Measurements from ENCODE around the gene MFAP1. TPM values are rescaled to one million over a fixed set of nuclear protein-coding genes. Genes with fewer than 3 reads are reported as not detected.
"Not testable (repeated sequence)": the region's sequence is repeated elsewhere in the genome, so short reads cannot be mapped to it uniquely, and the experiment has no call there.

MFAP1 gene
- total RNA-seq, 4 donors from 2014 or later = 9.6 to 15.7 (median 11.9) TPM

GRCh38 chr15:43851251-43851650 lies 26.8 kb upstream of the MFAP1 start:
- no peak overlapping the region for H3K27ac ChIP-seq
- H3K27me3 ChIP-seq = no peaks in the 10 kb centered on the region
- H3K4me1 ChIP-seq = no peaks in the 10 kb centered on the region
- H3K36me3 ChIP-seq = peaks cover 0 to 50% (median 0%) of the 10 kb centered on the region in 3 donors
- H3K9me3 ChIP-seq = no peaks in the 10 kb centered on the region
- 97 to 98% methylated on average over 3 of the region's 3 CpGs for WGBS, 2 donors
- no peak for TF ChIP-seq EP300 (IDR thresholded peaks at IDR 0.05)
- TF ChIP-seq POLR2A (IDR thresholded peaks at IDR 0.05) = no peak
- TF ChIP-seq CTCF (IDR thresholded peaks at IDR 0.05) = no peak
- H3K4me3 ChIP-seq = no peak overlapping the region
- DNase-seq (ENCODE audit: low spot score in 2 of 2) = no peak

GRCh38 chr15:43845421-43845820 lies 20.9 kb upstream of the MFAP1 start:
- Histone ChIP-seq H3K36me3 (peaks cover 0 to 47% (median 0%) of the 10 kb centered on the region in 3 donors), H3K4me1 (no peaks in the 10 kb centered on the region), H3K9me3 (no peaks in the 10 kb centered on the region), H3K4me3 (no peak overlapping the region), H3K27ac (no peak overlapping the region), H3K27me3 (no peaks in the 10 kb centered on the region)
- TF ChIP-seq CTCF (IDR thresholded peaks at IDR 0.05) (no peak), EP300 (IDR thresholded peaks at IDR 0.05) (no peak), POLR2A (IDR thresholded peaks at IDR 0.05) (no peak)
- DNase-seq (ENCODE audit: low spot score in 2 of 2) = no peak

- not testable (repeated sequence) for DNase-seq (ENCODE audit: low spot score in 2 of 2); H3K27me3 ChIP-seq; H3K4me1 ChIP-seq; H3K9me3 ChIP-seq; H3K27ac ChIP-seq; H3K4me3 ChIP-seq
- WGBS, 2 donors = 89 to 90% methylated on average over 6 of the region's 6 CpGs
- H3K36me3 ChIP-seq = peaks cover 0 to 29% (median 0%) of the 10 kb centered on the region in 3 donors
Measured at GRCh38 chr15:43832485-43832884, 8.0 kb upstream of the MFAP1 start.

GRCh38 chr15:43831519-43832052 lies 7.1 kb upstream of the MFAP1 start:
- H3K27ac ChIP-seq = not testable (repeated sequence)
- 93 to 94% methylated on average over 14 of the region's 14 CpGs for WGBS, 2 donors

GRCh38 chr15:43830691-43831275 lies 6.3 kb upstream of the MFAP1 start:
- H3K9me3 ChIP-seq; H3K27me3 ChIP-seq; H3K27ac ChIP-seq; DNase-seq (ENCODE audit: low spot score in 2 of 2); H3K4me3 ChIP-seq: not testable (repeated sequence)
- Histone ChIP-seq H3K4me1 (peaks cover 0 to 21% (median 13%) of the 10 kb centered on the region in 4 donors), H3K36me3 (peaks cover 0 to 19% (median 0%) of the 10 kb centered on the region in 3 donors)
- 90 to 96% methylated on average over 9 of the region's 9 CpGs for WGBS, 2 donors

More at GRCh38 chr15:43831519-43832052, 7.1 kb upstream of the MFAP1 start:
- not testable (repeated sequence) for H3K27me3 ChIP-seq; H3K9me3 ChIP-seq; H3K4me3 ChIP-seq; DNase-seq (ENCODE audit: low spot score in 2 of 2)
- peaks cover 0 to 27% (median 0%) of the 10 kb centered on the region in 3 donors for H3K36me3 ChIP-seq
- H3K4me1 ChIP-seq = peaks cover 0 to 15% (median 9%) of the 10 kb centered on the region in 4 donors

GRCh38 chr15:43829951-43830540 lies 5.6 kb upstream of the MFAP1 start:
- peaks cover 0 to 12% (median 0%) of the 10 kb centered on the region in 3 donors for H3K36me3 ChIP-seq
- H3K4me1 ChIP-seq = peaks cover 0 to 25% (median 13%) of the 10 kb centered on the region in 4 donors
- H3K9me3 ChIP-seq; H3K27ac ChIP-seq; DNase-seq (ENCODE audit: low spot score in 2 of 2); H3K4me3 ChIP-seq; H3K27me3 ChIP-seq: not testable (repeated sequence)
- 92 to 96% methylated on average over 9 of the region's 9 CpGs for WGBS, 2 donors

- 48 to 54% methylated on average over 6 of the region's 6 CpGs for WGBS, 2 donors
- Histone ChIP-seq H3K4me1 (peaks cover 0 to 38% (median 20%) of the 10 kb centered on the region in 4 donors), H3K27me3 (no peaks in the 10 kb centered on the region), H3K4me3 (no peak overlapping the region), H3K27ac (peak overlapping the region in 2 of 4 donors; percentile 72 to 78), H3K9me3 (no peaks in the 10 kb centered on the region), H3K36me3 (peaks cover 0 to 5% (median 0%) of the 10 kb centered on the region in 3 donors)
- TF ChIP-seq CTCF (IDR thresholded peaks at IDR 0.05) (no peak), EP300 (IDR thresholded peaks at IDR 0.05) (no peak), POLR2A (IDR thresholded peaks at IDR 0.05) (no peak)
- DNase-seq (ENCODE audit: low spot score in 2 of 2) = no peak
Measured at GRCh38 chr15:43828061-43828657, 3.7 kb upstream of the MFAP1 start.

All from tibial nerve (tissue), 4 donors.